ENCODE measurements around the gene SLC9A8. TPM values are rescaled to one million over a fixed set of nuclear protein-coding genes. Genes with fewer than 3 reads are reported as not detected.

The SLC9A8 gene
- total and polyA plus RNA-seq, 2 donors (not counting 3 experiments of a cell fraction or from before 2014, with no cell fraction given): 5.1 to 14.4 TPM

GRCh38 chr20:49907405-49908257, 95.0 kb downstream of the SLC9A8 start:
- intact Hi-C loops (cut with micrococcal nuclease): no loop called here
- FAIRE-seq (no peak), DNase-seq (ENCODE audit: low read depth, low spot score) (no peak)
- ChIA-PET CTCF (interaction anchor here (1.1 kb wide), 1 partner anchor 18 kb away, joined by 7 read pairs; no protein-coding TSS in a partner anchor), POLR2A (no interaction called here)
- Histone ChIP-seq H3K4me2 (ENCODE audit: insufficient read depth, low read length) (no peak overlapping the region), H3K4me1 (ENCODE audit: control insufficient read depth, extremely low read depth, insufficient read depth, low read length) (no peaks in the 10 kb centered on the region), H3K36me3 (ENCODE audit: control insufficient read depth in 2 of 2, extremely low read depth in 1 of 2, insufficient read depth in 2 of 2, low read length in 2 of 2) (peaks cover 4 to 29% of the 10 kb centered on the region in 2 experiments), H4K20me1 (replicated peaks; ENCODE audit: control insufficient read depth, extremely low read depth, insufficient read depth, low read length) (no peaks in the 10 kb centered on the region), H3K9ac (replicated peaks; ENCODE audit: extremely low read depth, insufficient read depth, low read length) (no peak overlapping the region), H3K79me2 (ENCODE audit: control insufficient read depth, insufficient read depth, low read length) (peaks cover 11% of the 10 kb centered on the region), H3K4me3 (replicated peaks in 1 of 3; ENCODE audit: insufficient read depth in 1 of 3, low read depth in 1 of 3, low read length in 3 of 3) (no peak overlapping the region), H3K27ac (ENCODE audit: insufficient read depth, low read depth, low read length) (no peak overlapping the region), H3K9me3 (replicated peaks; ENCODE audit: control insufficient read depth, insufficient read depth, low read length) (no peaks in the 10 kb centered on the region), H3K27me3 (ENCODE audit: control insufficient read depth in 2 of 2, insufficient read depth in 2 of 2, low read length in 2 of 2) (no peaks in the 10 kb centered on the region), H3K9me1 (replicated peaks; ENCODE audit: control insufficient read depth, extremely low read depth, insufficient read depth, low read length) (no peaks in the 10 kb centered on the region), H2AFZ (ENCODE audit: low read depth, low read length) (no peak overlapping the region)
- TF ChIP-seq MYC (IDR thresholded peaks at IDR 0.05; ENCODE audit: low read depth, low read length): no peak
- TF ChIP-seq POLR2AphosphoS5 (IDR thresholded peaks at IDR 0.05; ENCODE audit: insufficient read depth, low read depth, low read length): no peak
- no peak for TF ChIP-seq CTCF (IDR thresholded peaks at IDR 0.05; ENCODE audit: extremely low read depth in 1 of 2, insufficient read depth in 1 of 2, low read depth in 1 of 2, low read length in 2 of 2)
- no peak for TF ChIP-seq POLR2A (IDR thresholded peaks at IDR 0.05; ENCODE audit: low read depth, low read length)
- no peak for TF ChIP-seq FOS (IDR thresholded peaks at IDR 0.05; ENCODE audit: borderline replicate concordance, insufficient read depth, low read length)
- no peak for TF ChIP-seq MAX (IDR thresholded peaks at IDR 0.05; ENCODE audit: insufficient read depth, insufficient read length)
- TF ChIP-seq JUN (IDR thresholded peaks at IDR 0.05; ENCODE audit: borderline replicate concordance, insufficient read depth, insufficient read length, low read depth): no peak
- TF ChIP-seq GATA2 (IDR thresholded peaks at IDR 0.05; ENCODE audit: insufficient read depth, insufficient read length, low read depth, low read length): no peak
- TF ChIP-seq EZH2 (IDR thresholded peaks at IDR 0.05; ENCODE audit: borderline replicate concordance, low read depth, low read length, severe bottlenecking): no peak
- no TSS peak for BruUV-seq (replicated peaks)
- dilution Hi-C loops (cut with MboI; ENCODE audit: extremely low pct_ligation_motif_present, low sequenced_read_pairs): no loop called here

All from endothelial cell of umbilical vein (primary cell).